Measurements from ENCODE around the gene KLHL3.

The KLHL3 gene

GRCh38 chr5:137605411-137605810 lies 130.5 kb downstream of the KLHL3 start:
- ATAC-seq = no peak

- no peak for ATAC-seq
These were observed 131.4 kb downstream of the KLHL3 start for GRCh38 chr5:137604348-137605095.

- ATAC-seq = no peak
These were observed 132.0 kb downstream of the KLHL3 start for GRCh38 chr5:137603891-137604290.

GRCh38 chr5:137603356-137603755 lies 132.5 kb downstream of the KLHL3 start:
- ATAC-seq = no peak

GRCh38 chr5:137602721-137603273 lies 133.1 kb downstream of the KLHL3 start:
- no peak for ATAC-seq

- no peak for ATAC-seq
These were observed 135.0 kb downstream of the KLHL3 start for GRCh38 chr5:137600721-137601360.

- ATAC-seq = no peak
These were observed 136.4 kb downstream of the KLHL3 start for GRCh38 chr5:137599457-137599856.

GRCh38 chr5:137598399-137598798 lies 137.5 kb downstream of the KLHL3 start:
- ATAC-seq = no peak

- no peak for ATAC-seq
These were observed 138.9 kb downstream of the KLHL3 start for GRCh38 chr5:137596941-137597340.

GRCh38 chr5:137595396-137596079 lies 140.4 kb downstream of the KLHL3 start:
- ATAC-seq = no peak

- no peak for ATAC-seq
These were observed 141.2 kb downstream of the KLHL3 start for GRCh38 chr5:137594717-137595116.

GRCh38 chr5:137592317-137592716 lies 143.6 kb downstream of the KLHL3 start:
- no peak for ATAC-seq

GRCh38 chr5:137589185-137589584 lies 146.7 kb downstream of the KLHL3 start:
- no peak for ATAC-seq

- ATAC-seq = no peak
These were observed 148.0 kb downstream of the KLHL3 start for GRCh38 chr5:137587919-137588318.

- no peak for ATAC-seq
These were observed 151.6 kb downstream of the KLHL3 start for GRCh38 chr5:137584262-137584661.

GRCh38 chr5:137583129-137583528 lies 152.8 kb downstream of the KLHL3 start:
- ATAC-seq = no peak

- ATAC-seq = no peak
These were observed 153.7 kb downstream of the KLHL3 start for GRCh38 chr5:137582218-137582617.

GRCh38 chr5:137581776-137582175 lies 154.1 kb downstream of the KLHL3 start:
- no peak for ATAC-seq

GRCh38 chr5:137580030-137580429 lies 155.9 kb downstream of the KLHL3 start:
- ATAC-seq = no peak

- ATAC-seq = no peak
These were observed 160.0 kb downstream of the KLHL3 start for GRCh38 chr5:137575847-137576246.

GRCh38 chr5:137575211-137575610 lies 160.7 kb downstream of the KLHL3 start:
- ATAC-seq = no peak

- no peak for ATAC-seq
These were observed 162.5 kb downstream of the KLHL3 start for GRCh38 chr5:137573376-137573775.

- no peak for ATAC-seq
These were observed 163.7 kb downstream of the KLHL3 start for GRCh38 chr5:137572042-137572695.

Measured in activated CD4-positive, CD25-positive, alpha-beta regulatory T cell treated with anti-CD3 and anti-CD28 coated beads, Interleukin-2, amount 50 U/mL, for 24 hours (primary cell).